IPS-NIHi7 (cell line): ENCODE results near the gene MT4.
A peak's percentile ranks its signal among the peaks of the same experiment; 100 is the strongest.
"Not testable (repeated sequence)": the region's sequence is repeated elsewhere in the genome, so short reads cannot be mapped to it uniquely, and the experiment has no call there.

ENCODE experiments used
- DNase-seq: peaks from one replicate; pipeline ENCODE4 v3.0.0; 2012; ENCODE audit warnings: mixed read lengths; ENCODE audit errors: extremely low spot score

MT4 gene

DNA sequence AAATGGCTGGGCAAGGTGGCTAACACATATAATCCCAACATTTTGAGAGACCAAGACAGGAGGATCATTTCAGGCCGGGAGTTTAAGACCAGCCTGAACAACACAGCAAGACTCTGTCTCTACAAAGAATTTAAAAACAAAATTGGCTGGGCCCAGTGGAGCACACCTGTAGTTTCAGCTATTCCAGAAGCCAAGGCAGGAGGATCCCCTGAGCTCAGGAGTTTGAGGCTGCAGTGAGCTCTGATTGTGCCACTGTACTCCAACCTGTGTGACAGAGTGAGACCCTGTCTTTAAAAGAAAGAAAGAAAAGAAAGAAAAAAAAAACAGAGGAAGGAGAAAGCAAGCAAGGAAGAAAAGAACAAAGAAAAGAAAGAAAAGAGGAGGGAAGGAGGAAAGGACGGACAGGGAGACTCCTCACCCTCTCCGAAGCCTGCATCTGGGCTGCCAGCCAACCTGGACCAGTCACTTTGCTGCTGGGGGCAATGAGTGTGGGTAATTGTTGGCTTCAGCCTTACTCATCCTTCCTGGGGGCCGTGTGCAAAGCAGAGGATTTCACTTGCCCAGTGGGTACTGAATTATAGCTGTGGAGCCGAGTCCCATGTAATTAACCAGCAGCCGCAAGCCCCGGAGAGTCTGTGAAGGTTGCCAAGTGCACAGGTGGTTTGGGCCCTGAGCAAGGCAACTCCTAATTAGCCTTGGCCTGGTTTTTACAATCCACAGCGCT is 6.7 kb upstream of the MT4 start:
- DNase-seq, result no peak

DNA sequence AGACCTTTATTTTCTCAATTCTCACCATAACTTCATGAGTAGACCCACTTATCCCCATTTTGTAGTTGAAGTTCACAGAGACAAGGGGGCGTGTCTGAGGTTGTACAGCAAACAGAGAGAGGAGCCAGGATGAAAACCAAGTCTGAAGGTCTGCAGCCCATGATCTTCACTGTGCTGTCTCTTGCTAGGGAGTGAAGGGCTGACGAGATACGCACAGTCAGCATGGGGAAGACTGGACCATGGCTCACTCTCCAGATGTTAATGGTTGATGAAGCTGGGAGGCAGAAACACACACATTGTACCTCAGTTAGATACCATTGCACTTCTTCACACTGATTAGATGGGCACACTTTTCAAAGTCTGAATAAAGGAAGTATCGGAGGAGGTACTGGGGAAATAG is 5.8 kb upstream of the MT4 start:
- DNase-seq, result no peak

DNA sequence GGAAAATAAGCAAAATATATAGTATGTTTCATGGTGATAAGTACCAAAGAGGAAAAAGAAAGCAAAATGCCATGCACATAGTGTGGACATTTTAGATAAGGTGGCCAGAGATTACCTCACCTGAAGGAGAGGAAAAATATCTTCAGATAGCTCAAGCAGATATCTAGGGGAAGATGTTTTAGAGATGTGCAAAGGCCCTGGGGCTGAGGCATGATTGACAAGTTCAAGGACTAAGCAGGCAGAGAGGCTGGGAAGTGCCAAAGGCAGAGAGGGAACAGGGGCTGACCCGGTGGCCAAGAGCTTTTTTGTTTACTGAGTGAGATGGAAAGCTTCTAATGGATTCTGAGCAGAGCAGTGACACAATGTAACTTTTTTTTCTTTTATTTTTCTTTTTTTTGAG is 4.4 kb upstream of the MT4 start:
- DNase-seq, result no peak

DNA sequence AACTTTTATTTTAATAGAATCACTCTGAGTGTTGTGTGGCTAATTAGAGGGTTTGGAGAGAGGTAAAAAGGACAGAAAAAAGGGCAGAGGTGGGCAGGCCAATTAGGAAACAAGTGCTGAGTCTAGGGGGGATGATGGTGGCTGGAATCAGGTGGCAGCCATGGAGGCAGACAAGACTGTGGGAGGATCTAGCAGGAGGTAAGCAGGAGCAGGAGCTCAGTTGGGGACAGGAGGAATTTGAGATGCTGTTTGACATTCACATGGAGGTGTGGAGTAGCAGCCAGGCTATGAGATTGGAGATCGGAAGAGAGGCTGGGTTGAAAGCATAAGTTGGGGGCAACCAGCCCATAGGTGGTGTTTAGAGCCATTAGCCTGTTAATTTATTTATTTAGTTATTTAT is 3.7 kb upstream of the MT4 start:
- no peak for DNase-seq

DNA sequence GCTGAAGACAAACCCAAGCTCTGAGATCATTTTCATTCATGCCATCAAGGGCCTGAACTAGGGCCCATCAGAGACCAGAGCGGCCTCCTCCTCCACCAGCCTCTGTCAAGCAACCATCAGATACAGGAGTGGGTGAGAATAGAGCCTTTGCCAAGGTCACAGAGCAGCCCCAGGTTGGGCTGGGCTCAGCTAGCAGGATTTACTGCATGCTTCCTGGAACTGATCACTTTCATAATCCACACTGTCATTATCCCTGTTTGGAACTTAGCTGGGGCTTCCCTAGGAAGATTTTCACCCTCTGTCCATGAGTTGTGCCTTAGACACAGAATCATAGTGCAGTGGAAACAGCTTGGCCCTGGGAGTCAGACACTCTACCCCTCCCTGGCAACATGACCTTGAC is 5.1 kb downstream of the MT4 start:
- DNase-seq, result no peak

DNA sequence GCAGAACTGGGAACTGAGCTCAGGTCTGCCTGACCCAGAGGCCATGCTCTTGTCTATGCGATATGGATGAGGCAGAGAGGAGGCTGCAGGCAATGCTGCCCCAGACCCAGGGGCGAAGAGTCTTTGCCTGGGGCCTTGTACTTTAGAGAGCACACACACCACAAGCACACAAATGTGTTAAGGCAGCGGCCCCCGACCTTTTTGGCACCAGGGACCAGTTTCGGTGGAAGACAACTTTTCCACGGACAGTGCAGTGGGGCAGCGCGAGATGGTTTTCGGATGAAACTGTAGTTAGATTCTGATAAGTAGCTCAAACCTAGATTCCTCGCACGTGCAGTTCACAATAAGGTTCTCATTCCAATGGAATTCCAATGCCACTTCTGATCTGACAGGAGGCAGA is 6.7 kb downstream of the MT4 start:
- DNase-seq, result no peak

DNA sequence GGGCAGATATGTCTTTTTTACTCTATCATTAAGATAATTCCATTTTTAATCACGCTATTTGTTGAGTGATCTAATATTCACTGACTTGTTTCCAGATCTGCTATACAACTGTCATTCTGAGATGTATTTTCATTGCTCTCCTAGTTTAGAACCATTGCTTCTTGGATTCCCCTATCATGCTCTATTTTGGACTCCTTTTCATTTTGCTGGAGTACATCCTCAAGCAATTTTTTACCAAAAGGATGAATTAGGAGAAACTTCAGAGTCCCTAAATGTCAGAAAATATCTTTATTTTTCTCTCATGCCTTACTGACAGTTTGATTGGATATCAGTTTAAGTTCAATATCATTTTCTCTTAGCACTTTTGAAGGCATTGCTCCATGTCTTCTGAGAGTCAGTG is 9.8 kb downstream of the MT4 start:
- DNase-seq, result no peak

DNA sequence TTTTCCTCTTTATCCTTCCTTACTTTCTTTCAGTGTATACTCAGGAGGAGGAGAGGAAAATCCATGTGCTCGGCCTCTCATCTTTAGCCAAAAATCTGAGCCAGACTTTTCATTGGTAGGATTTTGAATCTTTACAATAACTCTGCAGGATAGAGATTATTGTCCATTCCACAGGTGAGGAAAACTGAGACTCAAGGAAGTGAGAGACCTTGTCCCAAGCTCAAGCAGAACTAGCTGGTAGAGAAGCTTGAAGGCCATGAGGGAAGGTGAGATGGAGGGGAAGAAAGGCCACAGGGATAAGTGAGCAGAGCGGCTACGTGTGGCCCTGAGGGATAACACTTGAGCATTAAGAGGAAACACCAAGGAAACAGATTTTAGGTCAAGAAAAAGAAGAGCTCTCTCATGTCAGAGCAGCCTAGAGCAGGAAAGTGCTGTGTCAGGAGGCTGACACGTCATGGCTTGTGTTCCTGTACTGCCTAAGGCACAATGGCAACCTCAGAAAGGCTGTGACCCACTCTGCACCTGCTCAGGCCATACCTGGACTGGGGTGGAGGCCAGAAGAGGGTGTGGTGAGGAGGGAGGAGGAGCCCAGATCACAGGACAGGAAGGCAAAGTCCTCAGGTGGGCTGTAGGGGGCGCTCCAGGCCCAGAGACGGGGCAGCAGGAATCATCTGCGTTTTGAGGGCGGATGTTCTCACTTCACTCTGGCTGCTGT is 11.9 kb downstream of the MT4 start:
- DNase-seq, result peak; percentile 92

DNA sequence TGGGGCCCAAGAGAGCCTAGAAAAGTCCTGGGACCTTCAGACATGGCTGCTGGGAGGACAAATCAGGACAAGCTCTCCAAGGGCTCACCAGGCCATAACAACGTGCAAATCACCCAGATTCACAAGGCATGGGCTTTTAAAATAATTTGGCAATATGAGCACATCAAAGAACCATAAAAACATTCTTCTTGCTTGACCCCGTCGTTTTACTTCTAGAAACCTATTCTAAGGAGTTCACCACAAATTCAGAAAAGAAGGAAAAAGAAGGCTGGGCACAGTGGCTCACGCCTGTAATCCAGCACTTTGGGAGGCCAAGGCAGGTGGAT is 12.4 kb downstream of the MT4 start:
- DNase-seq, result no peak

DNA sequence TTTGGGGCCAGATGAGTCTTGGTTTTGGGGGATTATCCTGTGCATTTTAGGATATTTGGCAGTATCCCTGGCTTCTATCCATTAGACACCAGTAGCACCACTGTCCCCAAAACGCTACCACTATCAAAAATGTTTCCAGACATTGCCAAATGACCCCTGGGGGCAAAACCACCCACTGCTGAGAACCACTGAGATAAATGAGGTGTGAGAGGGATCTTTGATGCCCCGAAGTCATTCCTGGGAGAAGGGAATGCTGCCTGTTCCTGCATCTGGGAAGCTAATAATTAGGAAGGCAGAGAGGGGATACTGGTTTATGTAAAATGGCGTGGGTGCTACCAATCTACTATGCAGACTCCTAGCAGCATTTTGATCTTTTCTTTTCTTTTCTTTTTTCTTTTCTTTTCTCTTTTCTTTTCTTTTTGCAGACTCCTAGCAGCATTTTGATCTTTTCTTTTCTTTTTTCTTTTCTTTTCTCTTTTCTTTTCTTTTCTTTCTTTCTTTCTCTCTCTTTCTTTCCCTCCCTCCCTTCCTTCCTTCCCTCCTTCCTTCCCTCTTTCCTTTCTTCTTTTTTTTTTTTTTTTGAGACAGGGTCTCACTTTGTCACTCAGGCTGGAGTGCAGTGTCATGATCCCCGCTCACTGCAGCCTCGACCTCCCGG is 15.6 kb downstream of the MT4 start:
- no peak for DNase-seq

DNA sequence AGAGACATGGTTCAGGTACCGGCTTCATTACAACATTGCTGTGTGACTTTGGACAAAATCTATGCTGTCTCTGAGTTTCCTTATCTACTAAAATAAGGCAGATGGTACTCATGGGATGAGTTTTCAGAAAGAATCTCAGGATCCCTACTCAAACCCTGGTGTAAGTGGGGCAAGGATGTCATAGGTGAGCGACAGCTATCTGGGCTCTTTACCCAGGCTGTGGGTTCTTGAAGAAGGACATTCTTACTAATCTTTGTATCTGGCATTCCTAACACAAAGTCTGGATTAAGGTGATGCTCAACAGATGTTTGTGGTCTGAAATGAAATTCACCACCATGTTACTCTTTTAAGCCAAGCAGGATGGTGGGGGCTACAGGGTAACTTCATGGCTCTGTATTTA is 18.0 kb downstream of the MT4 start:
- not testable (repeated sequence) for DNase-seq

DNA sequence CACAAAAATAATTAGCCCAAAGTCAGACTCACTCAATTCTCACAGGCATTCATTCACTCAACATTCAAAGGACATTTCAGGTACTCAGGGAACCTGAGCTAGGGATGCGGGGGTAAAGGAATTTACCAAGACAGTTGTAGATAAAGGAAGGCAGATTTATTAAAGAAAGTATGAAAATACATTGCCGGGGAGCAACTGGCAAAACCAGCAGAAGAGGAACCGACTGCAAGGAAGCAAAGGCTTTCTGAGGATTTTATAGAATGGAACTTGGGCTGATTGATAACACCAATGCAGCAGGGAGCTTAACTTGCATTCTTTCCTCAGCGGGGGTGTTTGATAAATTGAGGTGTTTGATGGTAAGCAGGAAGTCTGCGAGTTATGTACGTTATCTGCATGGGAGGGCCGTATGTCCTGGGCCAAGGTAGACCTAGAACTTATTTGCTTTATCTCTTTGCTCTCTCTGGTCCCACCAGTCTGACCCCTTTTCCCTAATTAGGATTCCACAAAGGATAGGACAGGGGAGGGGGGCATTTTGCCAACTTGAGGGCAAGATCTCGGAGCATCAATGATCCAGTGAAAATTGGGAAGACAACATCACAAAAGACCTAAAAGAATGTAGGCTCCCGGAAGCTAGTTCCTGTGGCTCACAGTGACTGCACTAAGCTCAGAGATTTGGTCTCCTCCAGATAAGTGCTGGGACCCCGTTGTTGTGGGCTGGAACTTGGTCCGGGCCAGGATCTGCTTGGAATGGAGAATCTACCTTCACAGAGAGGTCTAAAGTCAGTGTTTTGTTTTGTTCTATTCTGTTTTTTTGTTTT is 18.7 kb downstream of the MT4 start:
- no peak for DNase-seq

DNA sequence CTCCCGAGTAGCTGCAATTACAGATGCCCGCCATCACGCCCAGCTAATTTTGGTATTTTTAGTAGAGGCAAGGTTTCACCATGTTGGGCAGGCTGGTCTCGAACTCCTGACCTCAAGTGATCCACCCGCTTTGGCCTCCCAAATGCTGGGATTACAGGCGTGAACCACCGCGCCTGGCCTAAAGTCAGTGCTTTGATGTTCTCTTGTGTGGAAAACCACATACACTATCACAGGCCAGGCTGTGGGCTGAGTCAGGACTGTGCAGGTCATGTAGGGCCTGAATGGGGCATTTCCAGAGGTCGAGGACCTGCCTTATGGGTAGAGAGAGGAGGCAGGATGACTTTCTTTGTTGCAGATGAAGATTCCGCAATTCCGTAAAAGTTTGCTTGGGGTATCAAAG is 19.4 kb downstream of the MT4 start:
- DNase-seq, result no peak

DNA sequence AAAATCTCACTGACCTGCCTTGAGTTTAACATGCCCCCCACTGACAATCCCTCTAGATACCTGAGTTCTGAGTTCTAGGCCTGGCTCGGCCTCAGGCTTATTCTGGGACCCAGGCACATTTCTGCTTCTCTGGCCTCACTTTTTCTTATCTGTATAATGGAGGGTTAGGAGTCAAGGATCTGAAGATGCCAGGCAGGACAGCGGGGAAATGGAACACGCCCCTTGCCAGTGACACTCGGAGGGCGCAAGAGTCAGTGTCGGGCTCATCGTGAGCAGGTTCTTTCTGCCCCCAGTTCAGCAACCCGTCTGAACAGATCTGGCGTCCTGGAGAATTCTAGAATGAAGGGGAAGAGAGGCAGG is 23.9 kb downstream of the MT4 start:
- DNase-seq, result no peak

DNA sequence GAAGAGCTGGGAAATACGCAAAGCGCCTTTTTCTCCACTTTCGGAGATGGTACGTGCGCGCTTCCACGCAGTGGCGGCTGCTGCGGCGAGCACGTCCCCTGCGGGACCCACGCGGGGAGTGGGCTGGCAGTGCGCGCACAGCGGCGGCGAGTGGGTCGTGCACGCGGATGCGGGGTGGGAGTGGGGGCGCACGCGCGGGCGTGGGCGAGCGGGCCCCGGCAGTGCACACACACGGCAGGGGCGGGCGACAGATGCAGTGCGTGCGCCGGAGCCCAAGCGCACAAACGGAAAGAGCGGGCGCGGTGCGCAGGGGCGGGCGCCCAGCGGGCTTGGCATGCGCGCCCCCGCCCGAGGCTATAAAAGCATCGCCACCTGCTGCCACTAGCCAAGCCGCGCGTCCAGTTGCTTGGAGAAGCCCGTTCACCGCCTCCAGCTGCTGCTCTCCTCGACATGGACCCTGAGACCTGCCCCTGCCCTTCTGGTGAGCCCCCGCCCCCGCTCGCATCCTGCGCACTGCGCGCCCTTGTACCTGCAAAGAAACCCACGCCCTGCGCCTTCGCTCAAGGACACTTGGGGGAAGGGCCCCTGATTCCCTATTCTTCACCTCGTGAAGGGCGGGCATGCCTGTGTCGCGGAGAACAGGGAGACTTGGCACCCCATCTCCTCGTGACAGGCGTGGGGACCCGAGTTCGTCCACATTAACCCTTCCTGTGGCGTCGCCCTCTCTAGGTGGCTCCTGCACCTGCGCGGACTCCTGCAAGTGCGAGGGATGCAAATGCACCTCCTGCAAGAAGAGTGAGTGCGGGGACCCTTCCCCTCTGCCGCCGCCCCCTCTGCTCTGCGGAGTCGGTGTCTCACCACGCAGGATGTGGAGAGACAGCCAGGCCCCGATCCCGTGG is 24.5 kb downstream of the MT4 start, which contains the start of gene MT3:
TSS of gene MT3 (plus strand) at position 388 of the 899 bp plus-strand sequence. CDS start at position 451, 63 bp downstream.
- peak; percentile 71 for DNase-seq

DNA sequence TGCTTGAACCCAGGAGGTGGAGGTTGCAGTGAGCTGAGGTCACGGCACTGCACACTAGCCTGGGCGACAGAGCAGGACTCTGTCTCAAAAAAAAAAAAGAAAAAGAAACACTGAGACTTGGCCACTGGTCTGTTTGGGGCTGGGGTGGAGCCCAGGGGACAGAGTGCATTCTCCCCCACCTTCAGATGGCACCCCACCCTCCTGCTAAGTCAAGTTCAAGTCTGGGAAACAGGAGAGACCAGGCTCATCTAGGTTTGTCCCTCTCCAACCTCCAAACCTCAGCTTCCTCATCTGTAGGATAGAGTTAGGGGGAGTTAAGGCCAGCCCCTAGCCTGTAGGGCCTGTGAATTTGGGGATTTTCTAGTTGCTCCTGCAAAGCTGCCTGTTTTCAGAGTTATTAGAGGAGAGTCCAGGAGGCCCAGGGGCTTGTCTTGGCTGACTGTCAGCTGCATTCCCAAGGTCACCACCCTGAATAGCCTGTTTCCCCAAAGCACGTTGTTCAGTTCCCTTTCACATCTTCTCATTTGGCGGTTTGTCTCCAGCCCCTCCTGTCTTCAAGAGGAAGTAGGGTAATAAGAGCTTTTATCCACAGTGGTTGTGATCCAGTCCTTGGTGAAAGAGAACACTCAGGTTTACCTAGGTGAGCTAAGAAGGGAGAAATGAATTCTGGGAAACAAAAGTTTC is 26.6 kb downstream of the MT4 start:
- DNase-seq, result no peak

DNA sequence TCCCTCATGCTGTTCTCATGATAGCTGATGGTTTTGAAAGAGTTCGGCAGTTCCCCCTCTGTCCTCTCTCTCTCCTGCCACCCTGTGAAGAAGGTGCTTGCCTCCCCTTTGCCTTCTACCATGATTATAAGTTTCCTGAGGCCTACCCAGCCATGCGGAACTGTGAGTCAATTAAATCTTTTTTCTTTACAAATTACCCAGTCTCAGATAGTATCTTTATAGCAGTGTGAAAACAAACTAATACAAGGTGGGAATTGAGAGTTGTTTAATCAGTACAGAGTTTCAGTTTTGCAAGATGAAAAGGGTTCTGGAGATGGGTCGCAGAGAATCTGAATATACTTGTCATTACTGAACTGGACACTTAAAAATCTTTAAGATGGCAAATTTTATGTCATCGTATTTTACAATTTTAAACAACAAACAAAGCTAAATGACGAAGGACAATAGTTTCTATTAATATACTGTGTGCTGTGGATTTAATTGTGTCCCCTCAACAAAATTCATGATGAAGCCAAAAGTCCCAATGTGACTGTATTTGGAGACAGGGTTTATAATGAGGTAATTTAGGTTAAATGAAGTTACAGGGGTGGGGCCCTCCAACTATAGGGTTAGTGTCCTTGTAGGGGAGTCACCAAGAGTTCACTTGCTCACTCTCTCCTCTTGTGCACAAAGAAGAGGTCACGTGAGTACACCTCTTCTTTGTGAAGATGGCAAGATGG is 28.9 kb downstream of the MT4 start:
- DNase-seq, result no peak

DNA sequence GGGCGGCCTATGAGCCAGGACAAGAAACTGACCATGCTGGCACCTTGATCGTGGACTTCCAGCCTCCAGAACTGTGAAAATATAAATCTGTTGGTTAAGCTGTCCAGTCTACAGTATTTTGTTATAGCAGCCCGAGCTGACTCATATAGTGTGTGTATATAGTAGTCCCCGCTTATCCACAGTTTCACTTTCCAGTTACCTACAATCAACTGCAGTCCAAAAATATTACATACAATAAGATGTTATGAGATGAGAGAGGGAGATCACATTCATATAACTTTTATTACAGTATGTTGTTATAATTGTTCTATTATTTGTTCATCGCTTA is 29.4 kb downstream of the MT4 start:
- DNase-seq, result no peak

DNA sequence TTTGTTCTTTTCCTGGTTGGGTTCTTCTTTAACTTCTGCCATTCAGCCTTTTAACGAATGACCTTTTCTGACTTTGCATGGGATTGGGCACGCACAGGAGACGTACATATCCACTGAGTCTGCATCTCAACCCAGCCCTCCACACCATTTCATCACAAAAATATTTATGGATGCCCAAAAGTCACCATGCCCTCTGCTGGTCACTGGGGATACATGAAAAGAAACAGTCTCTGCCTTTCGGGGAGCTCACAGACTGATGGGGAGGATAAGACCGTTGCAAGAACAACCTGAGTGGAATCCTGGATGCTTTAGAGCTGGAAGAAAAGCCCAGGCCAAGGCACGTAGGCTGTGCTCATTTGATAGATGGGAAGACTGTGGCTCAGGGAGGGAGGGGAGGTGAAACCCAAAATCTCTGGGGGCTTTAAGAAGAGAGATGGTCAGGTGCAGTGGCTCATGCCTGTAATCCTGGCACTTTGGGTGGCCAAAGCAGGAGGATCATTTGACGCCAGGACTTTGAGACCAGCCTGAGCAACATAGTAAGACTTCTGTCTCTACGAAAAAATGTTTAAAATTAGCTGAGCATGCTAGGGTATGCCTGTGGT is 35.6 kb downstream of the MT4 start:
- DNase-seq, result peak; percentile 58

DNA sequence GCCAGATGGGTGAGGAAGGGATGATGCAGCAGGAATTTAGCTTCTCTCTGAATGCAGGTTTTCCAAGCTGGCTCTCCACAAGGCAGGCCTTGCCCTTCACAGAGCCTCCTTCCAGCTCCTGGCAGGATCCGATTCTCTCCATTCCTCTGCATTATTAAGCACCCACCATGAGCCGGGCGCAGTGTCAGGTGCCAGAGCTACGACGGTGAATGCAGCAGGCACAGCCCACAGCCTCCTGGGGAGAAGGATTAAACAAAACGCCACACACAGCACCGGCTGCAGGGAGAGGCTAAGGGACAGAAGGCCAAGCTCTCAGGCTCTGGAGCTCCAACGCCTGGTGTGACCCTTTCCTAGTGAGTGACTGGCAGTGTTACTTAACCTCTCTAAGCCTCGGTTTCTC is 36.5 kb downstream of the MT4 start:
- no peak for DNase-seq
